Fibroblast of skin of scalp (primary cell): ENCODE measurements around the gene FAM204A.

Source experiments
- DNase-seq: peaks from one replicate; pipeline ENCODE4 v3.0.0-alpha.2; 2013

Gene FAM204A

GRCh38 chr10:118277871-118278270 lies 64.3 kb downstream of the FAM204A start:
- DNase-seq = no peak

DNA sequence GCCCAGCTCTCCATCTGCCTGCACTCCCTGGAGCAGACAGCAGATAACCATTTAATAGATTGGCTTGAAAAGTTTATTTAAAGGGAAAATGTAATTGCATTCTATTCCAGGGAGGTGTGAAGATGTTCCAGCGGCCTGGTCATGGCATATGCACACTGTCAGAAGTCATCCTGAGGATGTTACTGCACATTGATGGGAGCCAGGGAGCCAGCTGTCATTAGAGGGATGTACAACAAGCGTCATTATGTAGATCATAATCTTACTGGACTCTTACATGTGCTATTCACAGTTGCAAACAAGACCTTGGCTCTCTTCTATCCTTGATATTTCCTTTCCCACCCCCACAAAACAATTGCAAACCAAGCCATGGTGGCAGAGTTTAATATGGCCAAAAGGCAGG lies 65.4 kb downstream of the FAM204A start:
- no peak for DNase-seq

DNA sequence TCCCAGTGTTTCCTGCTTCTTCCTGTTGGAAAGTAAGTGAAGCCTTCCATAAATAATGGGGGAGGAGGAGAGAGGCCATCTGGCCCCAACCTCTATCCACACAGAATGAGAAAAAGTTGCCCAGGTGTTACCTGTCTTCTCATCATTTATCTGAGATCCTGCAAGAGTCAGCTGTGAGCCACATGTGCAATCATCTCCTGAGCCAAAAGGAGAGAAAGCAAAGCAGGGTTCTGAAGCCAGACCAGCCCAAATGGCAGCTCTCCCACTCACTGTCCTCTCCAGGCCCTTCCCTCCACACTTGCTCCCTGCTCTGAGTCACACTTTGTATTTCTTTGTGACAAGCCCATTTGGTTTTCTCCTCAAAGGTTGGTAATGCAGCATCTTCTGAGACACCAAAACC lies 65.9 kb downstream of the FAM204A start:
- no peak for DNase-seq

DNA sequence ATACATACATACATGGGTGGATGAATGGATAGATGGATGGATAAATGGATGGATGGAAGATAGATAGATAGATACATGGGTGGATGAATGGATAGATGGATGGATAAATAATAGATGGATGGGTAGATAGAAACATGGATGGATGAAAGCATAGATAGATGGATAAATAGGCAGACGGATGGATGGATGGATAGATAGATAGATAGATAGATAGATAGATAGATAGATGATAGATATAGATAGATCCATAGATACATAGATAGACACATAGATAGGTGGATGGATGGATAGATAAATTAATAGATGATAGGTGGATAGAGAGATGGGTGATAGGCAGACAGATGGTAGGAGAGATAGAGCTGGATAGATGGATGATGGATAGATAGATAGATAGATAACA lies 68.5 kb downstream of the FAM204A start:
- no peak for DNase-seq

GRCh38 chr10:118272767-118273166 lies 69.4 kb downstream of the FAM204A start:
- DNase-seq = no peak

DNA sequence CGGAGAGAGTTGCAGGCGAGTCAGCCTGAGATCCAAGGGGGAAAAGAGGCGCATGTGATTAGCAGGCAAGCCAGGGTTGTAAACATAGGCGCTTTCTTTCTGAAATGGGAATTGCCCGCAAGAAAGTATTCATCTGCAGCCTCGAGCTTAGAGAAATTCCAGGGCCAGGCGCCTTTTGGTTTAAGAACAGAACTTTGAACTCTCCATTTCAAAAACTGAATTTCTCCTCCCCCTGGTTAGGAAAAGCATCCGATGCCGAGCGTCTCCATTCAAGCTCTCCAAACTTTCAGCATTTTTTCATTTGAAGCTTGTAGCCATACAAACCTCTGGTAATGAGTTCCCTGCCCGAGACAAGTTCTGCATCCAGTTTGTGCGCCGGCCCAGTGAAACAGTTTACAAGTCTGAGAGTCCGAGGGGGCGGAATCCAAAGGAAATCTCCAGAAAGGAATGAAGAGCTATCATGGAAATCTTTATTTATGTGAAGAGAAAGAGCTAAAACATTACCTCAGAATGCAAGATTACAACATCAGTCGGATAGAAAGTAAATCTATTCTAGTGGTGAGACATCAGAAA lies 69.9 kb downstream of the FAM204A start:
- peak; percentile 2 for DNase-seq

DNA sequence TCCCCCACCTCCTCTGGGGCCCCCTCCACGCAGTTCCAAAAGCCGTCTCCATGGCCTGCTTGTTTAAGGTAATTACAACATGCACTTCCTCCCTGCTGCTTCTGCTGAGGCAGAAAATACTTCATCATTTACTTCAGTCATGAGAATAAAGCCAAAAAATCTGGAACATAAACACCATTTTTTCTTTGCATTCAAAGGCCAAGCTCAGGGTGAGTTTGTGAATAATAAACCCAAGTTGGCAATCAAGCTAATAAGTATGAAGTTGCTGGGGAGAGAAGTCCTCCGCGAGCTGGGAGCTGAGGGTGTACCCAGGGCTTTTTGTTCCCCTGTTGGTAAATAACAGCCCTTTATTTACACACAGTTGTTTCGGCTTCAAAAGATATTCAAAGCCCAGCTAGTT lies 70.5 kb downstream of the FAM204A start:
- DNase-seq = no peak

DNA sequence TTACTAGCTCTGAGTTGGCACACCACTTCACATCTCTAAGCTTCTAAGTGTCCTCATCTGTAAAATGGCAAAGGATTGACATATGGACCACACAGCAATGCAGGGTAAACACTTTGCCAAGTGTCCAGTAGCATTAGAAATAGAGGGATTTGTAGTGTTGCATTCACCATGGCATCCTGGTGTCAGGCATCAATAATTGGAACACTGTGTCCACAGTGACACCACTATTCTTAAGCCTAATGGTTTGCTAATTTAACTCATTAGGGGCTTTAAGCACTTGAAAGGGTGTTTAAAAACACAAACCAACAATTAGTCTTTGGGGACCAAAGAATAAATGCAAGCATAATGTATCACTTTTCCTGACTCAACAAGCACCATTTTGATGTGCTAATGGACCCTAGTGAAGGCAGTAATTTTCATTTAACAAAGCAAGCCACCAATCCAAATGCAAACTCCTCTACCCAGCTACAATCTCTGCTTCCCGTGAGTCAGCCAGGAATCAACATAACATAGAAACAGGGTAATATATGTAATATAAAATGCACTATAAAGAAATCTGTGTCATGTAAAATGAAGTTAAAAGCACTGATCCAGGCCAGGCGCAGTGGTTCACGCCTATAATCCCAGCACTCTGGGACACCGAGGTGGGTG lies 75.9 kb downstream of the FAM204A start:
- no peak for DNase-seq

DNA sequence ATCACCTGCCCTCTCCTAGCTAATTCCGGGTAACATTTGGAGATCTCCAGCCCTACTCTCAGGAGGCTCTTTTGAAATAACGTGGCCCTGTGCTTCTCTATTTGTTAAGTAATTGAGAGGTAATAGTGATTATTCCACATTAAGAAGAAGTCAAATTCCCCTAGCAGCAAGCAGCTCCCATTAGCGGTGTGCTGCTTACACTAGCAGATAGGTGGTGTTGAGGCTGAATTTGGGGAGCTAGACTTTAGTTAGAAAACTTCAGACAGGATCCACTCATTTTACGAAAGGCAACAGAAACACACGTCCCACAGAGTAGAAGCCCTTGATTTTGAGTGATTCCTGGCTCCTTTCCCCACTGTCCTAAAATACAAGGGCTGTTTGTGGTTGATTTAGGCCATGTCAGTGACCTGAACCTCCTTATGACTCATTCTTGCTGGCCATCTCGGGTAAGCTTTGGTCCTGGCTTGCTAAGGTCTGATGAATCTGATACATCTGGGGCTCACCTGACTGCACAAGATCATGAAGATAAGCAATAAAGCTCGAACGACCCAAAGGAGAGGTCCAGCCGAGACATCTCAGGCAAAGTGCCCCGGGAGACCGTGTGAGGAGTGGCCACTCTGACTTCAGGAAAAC lies 77.2 kb downstream of the FAM204A start:
- no peak for DNase-seq

- no peak for DNase-seq
Observed at GRCh38 chr10:118264252-118264651, 77.9 kb downstream of the FAM204A start.

DNA sequence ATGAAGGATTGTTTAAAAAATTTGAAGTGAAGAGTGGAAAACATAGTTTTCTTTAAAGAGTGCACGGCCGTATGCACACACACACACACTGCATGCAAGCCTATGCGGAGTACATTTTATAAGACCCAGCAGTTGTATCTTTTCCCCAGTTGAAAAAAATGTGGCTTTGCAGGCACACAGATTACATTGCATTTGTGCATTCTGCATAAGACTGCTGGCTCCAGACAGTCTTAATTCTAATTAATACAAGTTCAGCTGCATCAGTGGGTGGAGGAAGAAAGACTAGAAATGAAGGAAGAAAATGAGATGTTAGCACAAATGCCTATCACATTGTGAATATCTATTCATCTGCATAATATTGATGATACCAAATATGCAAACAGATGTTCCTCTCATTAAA lies 79.6 kb downstream of the FAM204A start:
- DNase-seq = no peak

- DNase-seq = peak; percentile 30
Observed at GRCh38 chr10:118259288-118259906, 82.7 kb downstream of the FAM204A start.

DNA sequence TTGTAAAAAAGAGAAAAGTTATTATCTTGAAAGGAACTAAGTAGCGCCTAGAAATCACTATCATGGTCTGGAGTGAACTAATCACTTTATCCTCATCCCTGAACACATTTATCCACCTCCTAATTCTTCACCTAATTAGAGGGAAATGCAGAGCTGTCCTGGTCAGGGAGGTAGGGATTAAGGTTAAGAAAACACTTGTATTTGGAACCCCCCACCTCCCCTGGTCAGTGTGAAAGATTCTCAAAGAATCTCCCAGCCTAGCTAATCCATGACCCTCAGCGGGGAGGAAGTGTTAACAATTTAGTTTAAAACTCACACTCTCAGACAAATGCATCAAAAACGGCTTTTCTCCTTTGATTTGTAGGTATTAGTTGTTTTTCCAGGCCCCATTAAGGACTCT lies 83.8 kb downstream of the FAM204A start:
- DNase-seq = no peak

DNA sequence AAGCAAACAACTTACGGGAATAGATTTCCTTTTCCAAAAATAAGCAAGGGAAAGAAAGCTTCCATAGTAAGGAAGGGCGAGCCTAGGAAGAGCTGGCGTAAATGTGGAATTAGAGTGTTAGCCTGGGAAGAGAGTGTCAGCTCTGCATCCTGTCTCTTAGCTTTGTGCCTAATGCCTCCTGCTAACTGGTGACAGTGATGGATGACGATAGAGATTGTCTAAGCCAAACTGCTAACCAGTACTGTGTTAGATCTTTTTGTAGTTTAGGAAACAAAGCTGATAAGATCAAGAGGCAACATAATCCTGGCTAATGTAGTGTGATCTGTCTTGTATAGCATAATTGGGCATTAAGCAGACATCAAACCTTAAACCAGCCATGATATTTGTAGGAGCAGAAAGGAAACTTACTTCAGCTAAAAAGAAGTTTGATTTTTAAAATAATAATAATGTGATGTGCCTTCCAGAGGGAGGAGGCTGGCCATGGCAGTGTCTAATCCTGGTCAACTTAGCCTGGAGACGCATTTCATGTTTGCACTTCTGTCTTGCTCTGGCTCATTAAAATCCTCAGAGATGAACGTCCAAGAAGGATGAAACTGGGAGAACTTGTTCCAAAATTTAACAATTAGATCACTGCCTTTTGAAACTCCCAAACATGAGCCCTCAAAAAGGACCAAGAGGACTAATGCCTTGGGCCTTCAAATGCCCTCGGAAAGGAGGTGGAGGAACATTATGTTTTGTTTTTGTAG lies 85.1 kb downstream of the FAM204A start:
- DNase-seq = no peak

DNA sequence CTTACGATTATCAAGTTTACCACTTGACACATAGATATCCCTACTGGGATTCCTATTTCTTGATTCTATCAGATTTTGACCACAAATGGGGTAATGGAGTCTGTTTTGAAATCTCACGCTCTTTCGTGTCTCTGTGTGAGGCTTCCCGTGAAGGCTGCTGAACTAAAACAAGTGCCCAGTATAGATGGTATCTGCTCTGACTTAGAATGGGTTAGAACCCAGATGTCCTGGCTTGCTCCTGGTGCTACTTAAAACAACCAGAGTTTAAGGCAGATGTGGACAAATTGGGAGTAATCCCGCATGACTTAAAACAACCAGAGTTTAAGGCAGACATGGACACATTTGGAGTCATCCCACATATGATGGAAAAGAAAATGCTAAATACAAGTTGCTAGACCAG lies 85.9 kb downstream of the FAM204A start:
- no peak for DNase-seq

DNA sequence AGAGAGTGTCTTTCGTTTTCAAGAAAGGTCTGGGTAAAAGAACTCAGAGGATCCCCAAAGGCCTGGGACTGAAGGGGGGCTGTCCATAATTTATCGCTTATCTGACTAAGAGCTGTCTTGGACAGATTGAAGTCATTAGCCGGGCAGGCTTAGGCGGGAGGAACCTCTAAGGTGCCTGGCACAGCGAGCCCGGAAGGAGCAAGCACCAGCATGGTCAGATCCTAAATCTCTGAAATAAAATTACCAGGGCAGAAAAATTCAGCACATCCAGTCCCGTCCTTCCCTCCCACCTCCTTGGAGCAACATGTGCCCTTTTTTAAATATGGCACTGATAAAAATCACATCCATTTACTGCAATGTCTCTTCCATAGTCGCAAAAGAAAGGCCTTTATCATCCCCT lies 86.8 kb downstream of the FAM204A start:
- no peak for DNase-seq

DNA sequence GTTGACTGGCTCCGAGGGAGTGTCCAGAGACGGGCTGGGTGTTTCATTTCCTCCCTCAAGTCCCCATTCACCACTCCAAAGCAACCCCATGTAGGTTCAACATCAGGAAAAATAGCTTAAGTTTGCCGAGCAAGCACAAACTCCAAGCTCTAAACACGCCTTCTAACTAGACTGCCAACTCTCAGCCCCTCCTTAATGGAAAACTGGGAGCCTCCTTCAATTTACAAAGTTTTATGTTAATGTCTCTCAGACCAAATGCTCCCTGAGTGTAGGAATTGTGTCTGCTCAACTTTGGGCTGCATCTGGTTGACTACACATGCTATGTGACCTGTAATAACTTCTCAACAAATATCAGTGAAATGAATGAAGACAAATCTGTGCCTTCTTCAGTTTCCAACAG lies 87.5 kb downstream of the FAM204A start:
- DNase-seq = no peak

DNA sequence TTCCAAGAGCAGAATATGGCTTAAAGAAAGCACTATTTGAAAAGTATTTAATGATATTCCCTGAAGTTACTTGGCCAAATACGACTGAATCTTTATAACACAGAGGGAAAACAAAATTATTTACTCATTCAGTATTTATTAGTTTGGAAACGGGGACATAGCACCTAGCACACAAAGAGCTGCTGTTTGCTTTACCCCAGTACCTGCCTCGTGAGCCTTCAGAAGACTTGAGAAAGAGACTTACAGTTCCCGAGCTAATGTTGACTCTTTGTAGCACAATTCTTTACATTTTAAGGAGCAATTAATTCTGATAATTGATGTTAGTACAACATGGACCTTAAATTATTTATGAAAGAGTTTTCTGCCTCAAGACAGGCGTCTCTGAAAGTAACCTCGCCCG lies 88.7 kb downstream of the FAM204A start:
- DNase-seq = no peak

GRCh38 chr10:118251791-118252190 lies 90.3 kb downstream of the FAM204A start:
- no peak for DNase-seq

DNA sequence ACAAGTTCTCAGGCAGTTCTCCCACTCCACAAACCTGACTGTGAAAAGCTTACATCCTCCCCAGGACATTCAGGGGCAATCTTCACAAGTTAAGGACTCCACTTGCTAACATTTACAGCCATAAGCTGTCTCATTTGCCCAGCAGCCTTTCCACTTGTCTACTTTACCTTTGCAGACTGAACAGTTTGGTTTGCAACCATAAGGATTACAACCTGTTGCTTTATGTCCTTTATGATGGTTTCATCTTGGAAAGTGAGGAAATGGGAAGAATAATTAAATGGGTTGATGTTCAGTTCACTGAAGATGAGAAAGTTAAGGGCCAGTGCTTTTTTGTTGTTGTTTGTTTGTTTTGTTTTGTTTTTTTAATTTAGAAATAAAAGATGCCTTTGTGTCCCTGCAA lies 92.4 kb downstream of the FAM204A start:
- no peak for DNase-seq
